Stimulated activated CD4-positive, alpha-beta T cell treated with anti-CD3 and anti-CD28 coated beads, Interleukin-1b, Interleukin-23, amount 100 ng/mL, for 4 hours (primary cell): Measurements from ENCODE around the gene FYTTD1.

ENCODE experiments used
- DNase-seq, 2 donors: peaks; one replicate each; pipeline ENCODE4 v3.0.0-alpha.2; 2020; ENCODE audit warnings: low read depth in 2 of 2

The FYTTD1 gene

DNA sequence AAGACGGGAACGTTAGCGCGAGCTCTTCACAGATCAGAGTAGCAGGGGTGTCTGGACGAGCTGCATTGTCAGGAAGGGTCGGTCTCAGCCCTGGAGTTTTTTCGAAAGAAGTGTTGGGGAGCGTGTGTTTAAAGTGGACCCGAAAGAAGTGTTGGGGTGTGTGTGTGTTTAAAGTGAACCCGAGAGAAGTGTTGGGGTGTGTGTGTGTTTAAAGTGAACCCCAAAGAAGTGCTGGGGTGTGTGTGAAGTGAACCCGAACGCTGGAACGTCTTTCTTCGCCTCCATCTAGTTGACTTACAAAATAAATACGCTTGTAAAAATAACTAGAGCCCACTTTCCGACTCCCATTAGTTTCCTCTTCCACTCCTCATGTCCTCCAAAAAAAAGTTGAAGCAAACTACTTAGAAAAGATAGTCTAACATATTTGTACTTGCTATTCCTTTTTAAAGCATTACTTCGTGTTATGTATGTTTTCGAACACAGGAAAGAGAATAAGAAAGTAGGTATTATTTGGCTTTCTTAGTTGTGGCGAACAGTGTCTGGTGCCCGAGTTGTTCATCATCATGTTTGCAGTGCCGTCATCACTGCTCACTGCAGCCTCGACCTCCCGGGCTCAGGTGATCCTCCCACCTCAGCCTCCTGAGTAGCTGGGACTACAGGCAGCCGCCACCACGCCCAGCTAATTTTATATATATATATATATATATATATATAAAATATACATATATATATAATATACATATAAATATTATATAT lies 42.4 kb downstream of the FYTTD1 start:
- DNase-seq, result no peak

- DNase-seq, result no peak
Observed at GRCh38 chr3:197793247-197793646, 43.6 kb downstream of the FYTTD1 start.

GRCh38 chr3:197794115-197794514 lies 44.4 kb downstream of the FYTTD1 start:
- DNase-seq, result no peak

- no peak for DNase-seq
Observed at GRCh38 chr3:197795200-197795599, 45.5 kb downstream of the FYTTD1 start.

DNA sequence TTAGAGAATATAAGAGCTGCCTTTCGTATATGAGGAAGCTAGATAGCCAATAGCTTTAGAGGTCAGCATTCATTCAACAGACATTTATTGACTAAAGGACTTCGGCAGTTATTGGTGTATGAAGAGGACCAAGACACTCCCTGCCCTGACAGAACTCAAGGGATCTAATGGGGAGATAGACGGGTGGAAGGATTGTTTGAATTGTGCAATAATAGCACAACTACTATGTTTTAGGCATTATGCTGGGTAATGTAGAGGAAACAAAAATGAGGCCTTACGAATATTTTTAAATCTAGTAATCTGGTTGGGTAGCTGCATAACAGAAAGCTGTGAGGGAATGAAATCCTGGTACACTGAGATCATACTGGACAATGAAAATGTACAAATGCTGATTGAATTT lies 46.4 kb downstream of the FYTTD1 start:
- DNase-seq, result no peak

- no peak for DNase-seq
Observed at GRCh38 chr3:197798863-197799262, 49.2 kb downstream of the FYTTD1 start.

- no peak for DNase-seq
Observed at GRCh38 chr3:197800379-197800778, 50.7 kb downstream of the FYTTD1 start.

GRCh38 chr3:197801891-197802778 lies 52.5 kb downstream of the FYTTD1 start:
- DNase-seq, result peak in 1 of 2 donors; percentile 16

- no peak for DNase-seq
Observed at GRCh38 chr3:197802779-197803459, 53.2 kb downstream of the FYTTD1 start.

DNA sequence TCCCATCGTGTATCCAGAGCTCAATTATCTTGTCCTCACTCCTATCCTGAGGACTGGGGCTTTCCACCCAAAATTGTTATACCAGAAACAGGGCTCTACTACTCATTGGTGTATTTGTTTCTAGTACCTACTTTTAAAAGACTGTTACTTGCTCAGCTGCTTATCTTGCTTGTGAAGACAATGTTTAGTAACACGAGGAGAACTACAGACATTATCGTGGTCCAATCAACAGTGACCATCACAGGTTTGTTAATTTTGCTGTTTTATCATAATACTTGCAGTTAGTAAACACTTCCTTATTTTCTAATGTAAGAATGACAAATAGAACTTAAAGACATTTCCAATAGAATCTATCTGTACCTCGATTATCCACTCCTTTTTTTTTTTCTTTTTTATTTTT lies 54.8 kb downstream of the FYTTD1 start:
- no peak for DNase-seq

DNA sequence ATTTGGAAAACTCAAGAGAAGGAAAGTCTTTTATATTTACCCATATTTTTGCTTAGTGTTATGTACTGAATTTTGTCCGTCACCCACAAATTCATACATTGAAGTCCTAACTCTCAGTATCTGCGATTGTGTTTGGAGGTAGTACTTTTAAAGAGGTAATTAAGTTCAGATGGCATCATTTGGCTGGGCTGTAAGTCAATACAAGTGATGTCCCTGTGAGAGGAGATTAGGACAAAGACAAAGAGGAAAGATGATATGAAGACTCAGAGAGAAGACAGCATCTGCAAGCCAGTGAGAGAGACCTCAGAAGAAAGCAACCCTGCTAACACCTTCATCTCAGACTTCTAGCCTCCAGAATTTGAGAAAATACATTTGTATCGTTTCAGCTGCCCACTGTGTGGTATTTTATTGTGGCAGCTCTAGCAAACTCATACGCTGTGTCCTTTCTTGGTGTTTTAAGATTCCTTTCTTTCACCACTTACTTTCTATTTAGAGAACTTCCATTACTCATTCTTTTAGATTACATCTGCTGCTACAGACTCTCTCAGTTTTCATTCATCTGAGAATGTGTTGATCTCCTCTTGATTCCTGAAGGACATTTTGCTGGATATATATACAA lies 58.4 kb downstream of the FYTTD1 start:
- no peak for DNase-seq

- DNase-seq, result no peak
Observed at GRCh38 chr3:197809356-197810020, 59.8 kb downstream of the FYTTD1 start.

DNA sequence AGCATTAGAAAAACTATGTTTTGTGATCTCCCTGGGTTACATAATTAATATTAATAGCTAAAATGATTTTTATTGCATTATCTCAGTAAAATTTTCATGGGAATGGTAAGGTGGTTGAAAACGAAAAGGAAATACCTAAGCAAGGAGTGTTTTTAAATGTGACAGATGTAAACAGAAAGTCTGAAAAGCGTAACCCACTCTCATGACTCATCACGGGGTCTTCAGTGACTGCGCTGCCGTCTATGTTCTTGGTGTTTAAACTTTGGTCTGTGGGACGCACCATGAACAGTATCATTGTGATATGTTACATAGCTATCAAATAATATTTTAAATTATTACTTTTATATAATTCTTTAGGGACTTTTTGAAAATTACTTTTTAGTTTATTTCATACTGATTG lies 61.2 kb downstream of the FYTTD1 start:
- DNase-seq, result no peak

GRCh38 chr3:197811343-197811742 lies 61.7 kb downstream of the FYTTD1 start:
- no peak for DNase-seq

- DNase-seq, result no peak
Observed at GRCh38 chr3:197814372-197814771, 64.7 kb downstream of the FYTTD1 start.

DNA sequence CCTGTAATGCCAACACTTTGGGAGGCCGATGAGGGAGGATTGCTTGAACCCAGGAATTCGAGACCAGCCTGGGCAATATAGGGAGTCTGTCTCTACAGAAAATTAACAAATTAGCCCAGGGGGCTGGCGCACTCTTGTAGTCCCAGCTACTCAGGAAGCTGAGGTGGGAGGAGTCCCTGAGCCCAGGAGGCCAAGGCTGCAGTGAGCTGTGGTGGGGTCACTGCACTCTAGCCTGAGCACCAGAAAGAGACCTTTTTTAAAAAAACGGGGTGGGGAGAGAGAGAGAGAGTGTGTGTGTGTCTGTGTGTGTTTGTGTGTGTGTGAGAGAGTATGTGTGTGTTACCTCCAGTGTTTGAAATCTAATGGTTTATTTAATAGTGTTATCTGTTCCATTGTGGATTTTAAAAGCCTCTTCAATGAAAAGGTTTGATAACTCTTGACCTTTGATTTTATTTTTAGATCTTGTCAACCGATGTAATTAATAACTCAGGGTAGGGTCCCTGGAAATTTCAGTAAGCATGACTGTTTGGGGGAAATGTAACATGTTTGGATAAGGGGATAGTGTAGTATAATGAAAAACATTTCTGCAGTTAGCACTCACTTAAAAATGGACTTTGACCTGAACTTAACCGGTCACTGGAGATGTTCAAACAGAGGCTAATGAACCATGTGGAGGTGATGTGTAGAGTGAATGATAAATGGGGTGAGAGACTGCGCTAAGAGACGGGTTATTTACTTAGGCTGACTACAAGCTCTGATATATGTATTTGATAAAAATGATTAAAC lies 71.1 kb downstream of the FYTTD1 start:
- DNase-seq, result no peak

DNA sequence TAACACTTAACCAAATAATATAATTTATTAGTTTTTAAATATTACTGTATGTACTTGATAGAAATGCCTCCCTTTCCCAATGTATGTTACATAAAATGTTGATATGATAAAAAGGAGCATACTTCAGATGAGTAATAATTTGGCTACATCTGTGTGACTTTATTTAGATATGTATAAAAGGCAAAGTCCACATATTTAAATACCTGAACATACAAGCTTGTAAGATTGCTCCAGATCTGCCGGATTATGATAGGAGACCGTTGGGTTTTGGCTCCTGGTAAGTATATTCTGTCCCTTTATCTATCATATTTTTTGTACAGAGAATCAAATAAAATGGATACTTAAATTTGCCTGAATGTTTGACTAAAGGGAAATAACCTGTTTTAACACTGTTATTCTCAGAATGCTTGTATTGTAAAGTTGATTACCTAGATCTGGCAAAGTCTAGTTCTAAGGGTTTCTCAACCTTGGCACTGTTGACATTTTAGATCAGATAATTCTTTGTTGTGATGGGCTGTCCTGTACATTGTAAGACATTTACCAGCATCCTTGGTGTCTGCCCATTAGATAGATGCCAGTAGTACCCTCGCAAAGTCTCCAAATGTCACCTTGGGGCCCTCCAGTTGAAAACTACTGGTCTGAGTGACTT lies 79.8 kb downstream of the FYTTD1 start:
- no peak for DNase-seq

- DNase-seq, result no peak
Observed at GRCh38 chr3:197830308-197830966, 80.8 kb downstream of the FYTTD1 start.

DNA sequence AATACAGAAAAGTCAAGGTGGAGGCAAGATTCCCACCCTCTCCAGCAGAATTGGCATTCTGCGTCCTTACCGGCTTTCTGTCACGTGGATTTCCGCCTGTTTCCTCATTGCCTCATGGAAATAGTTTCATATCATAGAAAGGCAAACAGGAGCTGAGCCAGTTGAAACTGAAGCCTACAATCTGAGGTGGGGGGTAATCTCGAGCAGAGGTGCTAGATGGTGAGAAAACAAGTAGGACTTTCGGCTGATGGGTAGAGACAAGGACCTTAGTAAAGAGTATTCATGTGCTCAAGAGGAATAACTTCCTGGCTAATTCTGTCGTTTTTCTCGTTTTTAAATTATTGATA lies 81.3 kb downstream of the FYTTD1 start:
- DNase-seq, result no peak
